A673 (cell line): Measurements from ENCODE around the gene ABCA4. TPM values are rescaled to one million over a fixed set of nuclear protein-coding genes. Genes with fewer than 3 reads are reported as not detected.

Source experiments
- BruUV-seq: library from RNA; stranded (reverse); fragments of 400-500 nt; replicated peaks from 2 replicates; lab custom pipeline; 2021; lab: Mats Ljungman, UMichigan
- CTCF ChIA-PET: fragments of 300-600 bp; sonication (Branson Sonifier 250); formaldehyde crosslinking; loops from one replicate; lab custom pipeline; 2022; ENCODE audit warnings: antibody characterized with exemption; lab: Charles Lee
- POLR2A ChIA-PET: fragments of 300-600 bp; sonication (Branson Sonifier 250); formaldehyde crosslinking; loops from one replicate; lab custom pipeline; 2022; ENCODE audit warnings: antibody characterized with exemption; ENCODE audit not compliant: low non-redundant PET; lab: Charles Lee
- DNase-seq: peaks from one replicate; pipeline ENCODE4 v3.0.0-alpha.2; 2015; ENCODE audit warnings: low spot score
- H3K27ac ChIP-seq: fragments of 200-600 bp; sonication (generic); 2 replicates; pipeline ENCODE4 v1.5.1; 2016; ENCODE audit warnings: mixed run types, low read depth, mild to moderate bottlenecking, mixed read lengths, antibody characterized with exemption, low read length; ENCODE audit not compliant: poor library complexity, severe bottlenecking
- H3K27me3 ChIP-seq: fragments of 200-600 bp; sonication (generic); replicated peaks from 2 replicates; pipeline ENCODE4 v1.6.1; 2017; ENCODE audit warnings: mixed run types, low read depth, mild to moderate bottlenecking, mixed read lengths, antibody characterized with exemption, low read length; ENCODE audit not compliant: insufficient read depth, poor library complexity
- H3K36me3 ChIP-seq: fragments of 200-600 bp; sonication (generic); 2 replicates; pipeline ENCODE4 v1.6.1; 2016; ENCODE audit warnings: mixed run types, mild to moderate bottlenecking, mixed read lengths, antibody characterized with exemption, low read length; ENCODE audit not compliant: insufficient read depth, poor library complexity, severe bottlenecking
- H3K4me1 ChIP-seq: fragments of 200-600 bp; sonication (generic); 2 replicates; pipeline ENCODE4 v1.6.1; 2017; ENCODE audit warnings: mixed run types, mild to moderate bottlenecking, mixed read lengths, antibody characterized with exemption, low read length; ENCODE audit not compliant: insufficient read depth, poor library complexity, severe bottlenecking
- H3K4me3 ChIP-seq: fragments of 200-600 bp; sonication (generic); 2 replicates; pipeline ENCODE4 v1.5.1; 2016; ENCODE audit warnings: low read depth, mixed run types, mild to moderate bottlenecking, mixed read lengths, low read length; ENCODE audit not compliant: poor library complexity, severe bottlenecking
- H3K9me3 ChIP-seq: fragments of 200-600 bp; sonication (generic); 2 replicates; pipeline ENCODE4 v1.6.1; 2016; ENCODE audit warnings: mixed run types, low read depth, mild to moderate bottlenecking, mixed read lengths, antibody characterized with exemption, low read length; ENCODE audit not compliant: poor library complexity, severe bottlenecking
- EZH2 ChIP-seq: fragments of 200-600 bp; sonication (generic); IDR thresholded peaks from 2 replicates; pipeline ENCODE4 v1.6.1; 2017; ENCODE audit warnings: borderline replicate concordance, low read depth, mild to moderate bottlenecking, mixed read lengths, antibody characterized with exemption, low read length; ENCODE audit not compliant: poor library complexity, severe bottlenecking
- intact Hi-C: fragments of 100-400 bp; cut with micrococcal nuclease; formaldehyde crosslinking; loops from one replicate; pipeline ENCODE4 v1.10.0; 2022; ENCODE audit not compliant: unreplicated experiment
- total RNA-seq: library from RNA; stranded (reverse); gene quantifications from 2 replicates; pipeline ENCODE4 v1.2.3, GENCODE V29; 2021
- TF ChIP-seq, protein P1 (sequence below): fragments of 300-800, 200-600 bp; sonication (generic); conservative IDR thresholded peaks from 2 replicates; pipeline ENCODE4 v1.5.1; 2017; ENCODE audit warnings: low read depth, mild to moderate bottlenecking, antibody characterized with exemption, low read length, moderate library complexity, mixed read lengths

Gene ABCA4
- total RNA-seq, 1 experiment from 2014 or later = 0.09 TPM

DNA sequence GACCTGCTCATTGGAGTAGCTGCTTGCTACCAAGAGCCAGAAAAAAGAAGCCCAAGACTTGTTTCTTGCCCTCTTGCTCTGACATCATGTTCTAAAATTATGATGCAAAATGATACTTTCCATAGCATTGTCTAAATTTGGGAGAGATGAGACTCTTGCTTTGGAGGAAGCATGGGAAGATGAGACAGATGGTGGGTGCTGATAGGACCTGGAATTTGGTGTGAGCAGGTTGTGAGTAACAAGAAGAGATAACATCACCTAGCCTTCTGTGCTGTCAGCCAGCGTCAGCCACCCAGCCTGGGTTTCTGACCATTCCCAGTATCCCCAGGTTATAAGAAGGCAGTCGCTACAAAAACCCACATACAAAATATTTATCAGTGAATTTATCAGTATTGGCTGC, 144.7 kb downstream of the ABCA4 start:
- Histone ChIP-seq H3K27ac (no peak overlapping the region), H3K9me3 (no peaks in the 10 kb centered on the region), H3K4me3 (no peak overlapping the region), H3K4me1 (no peaks in the 10 kb centered on the region), H3K27me3 (no peaks in the 10 kb centered on the region), H3K36me3 (no peaks in the 10 kb centered on the region)
- POLR2A ChIA-PET = no interaction called here
- TF ChIP-seq, protein P1, sequence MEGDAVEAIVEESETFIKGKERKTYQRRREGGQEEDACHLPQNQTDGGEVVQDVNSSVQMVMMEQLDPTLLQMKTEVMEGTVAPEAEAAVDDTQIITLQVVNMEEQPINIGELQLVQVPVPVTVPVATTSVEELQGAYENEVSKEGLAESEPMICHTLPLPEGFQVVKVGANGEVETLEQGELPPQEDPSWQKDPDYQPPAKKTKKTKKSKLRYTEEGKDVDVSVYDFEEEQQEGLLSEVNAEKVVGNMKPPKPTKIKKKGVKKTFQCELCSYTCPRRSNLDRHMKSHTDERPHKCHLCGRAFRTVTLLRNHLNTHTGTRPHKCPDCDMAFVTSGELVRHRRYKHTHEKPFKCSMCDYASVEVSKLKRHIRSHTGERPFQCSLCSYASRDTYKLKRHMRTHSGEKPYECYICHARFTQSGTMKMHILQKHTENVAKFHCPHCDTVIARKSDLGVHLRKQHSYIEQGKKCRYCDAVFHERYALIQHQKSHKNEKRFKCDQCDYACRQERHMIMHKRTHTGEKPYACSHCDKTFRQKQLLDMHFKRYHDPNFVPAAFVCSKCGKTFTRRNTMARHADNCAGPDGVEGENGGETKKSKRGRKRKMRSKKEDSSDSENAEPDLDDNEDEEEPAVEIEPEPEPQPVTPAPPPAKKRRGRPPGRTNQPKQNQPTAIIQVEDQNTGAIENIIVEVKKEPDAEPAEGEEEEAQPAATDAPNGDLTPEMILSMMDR = no peak
- no peak for TF ChIP-seq EZH2
- CTCF ChIA-PET = no interaction called here
- DNase-seq = no peak
- intact Hi-C loops = no loop called here
- BruUV-seq = no TSS peak

GRCh38 chr1:93972341-93972740, 148.6 kb downstream of the ABCA4 start:
- no peak overlapping the region for H3K4me3 ChIP-seq
- H3K27ac ChIP-seq = no peak overlapping the region
- intact Hi-C loops = no loop called here
- H3K27me3 ChIP-seq = no peaks in the 10 kb centered on the region
- POLR2A ChIA-PET = no interaction called here
- CTCF ChIA-PET = no interaction called here
- H3K36me3 ChIP-seq = no peaks in the 10 kb centered on the region
- no peak for DNase-seq
- H3K9me3 ChIP-seq = no peaks in the 10 kb centered on the region
- BruUV-seq = no TSS peak
- no peaks in the 10 kb centered on the region for H3K4me1 ChIP-seq
- TF ChIP-seq EZH2 = no peak
- TF ChIP-seq, protein P1 = no peak

DNA sequence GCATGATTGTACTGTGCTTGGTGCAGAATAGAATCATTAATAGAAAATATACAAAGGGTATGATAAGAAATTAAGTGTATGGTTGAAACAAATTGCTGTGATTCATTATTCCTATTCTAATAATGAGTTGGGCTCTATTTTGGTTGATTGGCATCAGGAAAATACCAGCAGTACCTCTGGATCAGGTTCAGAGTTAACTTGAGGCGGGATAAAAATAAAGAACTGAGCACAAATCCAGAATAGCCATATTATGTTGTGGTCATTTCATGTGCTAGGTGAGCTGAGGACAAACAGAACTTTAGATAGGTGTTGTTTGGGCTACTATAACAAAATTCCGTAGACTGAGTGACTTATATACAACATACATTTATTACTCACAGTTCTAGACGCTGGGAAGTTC, 151.1 kb downstream of the ABCA4 start:
- Histone ChIP-seq H3K27me3 (no peaks in the 10 kb centered on the region), H3K4me1 (no peaks in the 10 kb centered on the region), H3K36me3 (no peaks in the 10 kb centered on the region), H3K4me3 (no peak overlapping the region), H3K9me3 (no peaks in the 10 kb centered on the region), H3K27ac (no peak overlapping the region)
- ChIA-PET CTCF (no interaction called here), POLR2A (no interaction called here)
- TF ChIP-seq, protein P1 = no peak
- TF ChIP-seq EZH2 = no peak
- no peak for DNase-seq
- intact Hi-C loops = no loop called here
- no TSS peak for BruUV-seq
